ENCODE data around the gene MRPL45. TPM values are rescaled to one million over a fixed set of nuclear protein-coding genes. Genes with fewer than 3 reads are reported as not detected.

The MRPL45 gene
- polyA plus RNA-seq, 1 donor from 2014 or later = 27.5 TPM

- no peak overlapping the region for H3K27ac ChIP-seq (ENCODE audit: low read length)
- peaks cover 8% of the 10 kb centered on the region for H3K36me3 ChIP-seq (ENCODE audit: insufficient read depth, low read length)
- H3K9me2 ChIP-seq (ENCODE audit: insufficient read depth, low read length) = no peaks in the 10 kb centered on the region
- H3K4me2 ChIP-seq (ENCODE audit: low read length) = no peak overlapping the region
- H3F3A ChIP-seq (ENCODE audit: insufficient read depth, low read length, poor library complexity, severe bottlenecking) = no peaks in the 10 kb centered on the region
- H3K4me3 ChIP-seq (ENCODE audit: low read length) = no peak overlapping the region
- no peaks in the 10 kb centered on the region for H3K9me3 ChIP-seq (ENCODE audit: low read length)
- H3K27me3 ChIP-seq (ENCODE audit: insufficient read depth, low read depth, low read length) = no peaks in the 10 kb centered on the region
- no peaks in the 10 kb centered on the region for H4K20me1 ChIP-seq (ENCODE audit: insufficient read depth)
- H3K79me2 ChIP-seq (replicated peaks; ENCODE audit: insufficient read depth, low read length) = no peaks in the 10 kb centered on the region
- TF ChIP-seq POLR2AphosphoS5 (IDR thresholded peaks at IDR 0.05) (no peak), CTCF (IDR thresholded peaks at IDR 0.05; ENCODE audit: poor library complexity, severe bottlenecking) (no peak), TAF1 (IDR thresholded peaks at IDR 0.05; ENCODE audit: low read depth) (no peak), REST (IDR thresholded peaks at IDR 0.05; ENCODE audit: borderline replicate concordance) (no peak), EP300 (conservative IDR thresholded peaks at IDR 0.05; ENCODE audit: poor library complexity, severe bottlenecking) (no peak), RAD21 (conservative IDR thresholded peaks at IDR 0.05) (no peak), EZH2 (IDR thresholded peaks at IDR 0.05; ENCODE audit: borderline replicate concordance, insufficient read depth, low read length, poor library complexity, severe bottlenecking) (no peak), SMC3 (conservative IDR thresholded peaks at IDR 0.05; ENCODE audit: poor library complexity) (no peak), MXI1 (conservative IDR thresholded peaks at IDR 0.05; ENCODE audit: poor library complexity, severe bottlenecking) (no peak)
- no peak overlapping the region for H2AFZ ChIP-seq (ENCODE audit: low read depth, low read length)
- H3K9ac ChIP-seq (ENCODE audit: low read length) = no peak overlapping the region
Measured at GRCh38 chr17:38369124-38369886, 72.3 kb downstream of the MRPL45 start.

Other genes with a start within 250 kb of the MRPL45 start
- gene TBC1D3C, start 228.5 kb upstream of the MRPL45 start, polyA plus RNA-seq = 8.1 and 10.4 TPM in 2 replicates
- gene TBC1D3E, start 169.2 kb upstream of the MRPL45 start, polyA plus RNA-seq = not detected in 2 replicates
- gene TBC1D3, start 104.6 kb upstream of the MRPL45 start, polyA plus RNA-seq = 0.24 TPM in 1 of 2 replicates, not detected in the other
- not detected in 2 replicates for gene GPR179, start 46.8 kb downstream of the MRPL45 start, polyA plus RNA-seq
- gene SOCS7, start 54.7 kb downstream of the MRPL45 start, polyA plus RNA-seq = 23.7 and 28.6 TPM in 2 replicates
- gene ARHGAP23, start 131.3 kb downstream of the MRPL45 start, polyA plus RNA-seq = 1.6 and 2.1 TPM in 2 replicates

All from neural cell (in vitro differentiated cells).